OCI-LY7 (cell line): ENCODE measurements around the gene PCBP3. TPM values are rescaled to one million over a fixed set of nuclear protein-coding genes. Genes with fewer than 3 reads are reported as not detected.

Experiments used
- BruUV-seq: library from RNA; stranded (reverse); fragments of 400-500 nt; replicated peaks from 2 replicates; lab custom pipeline; 2021; lab: Mats Ljungman, UMichigan
- CTCF ChIA-PET: fragments of 300-600 bp; sonication (Branson Sonifier 250); formaldehyde crosslinking; loops from one replicate; lab custom pipeline; 2022; ENCODE audit warnings: antibody characterized with exemption; ENCODE audit not compliant: unreplicated experiment; lab: Charles Lee
- POLR2A ChIA-PET: fragments of 300-600 bp; sonication (Branson Sonifier 250); formaldehyde crosslinking; loops from one replicate; lab custom pipeline; 2022; ENCODE audit warnings: antibody characterized with exemption; lab: Charles Lee
- DNase-seq: peaks from one replicate; pipeline ENCODE4 v3.0.0-alpha.2; 2015; ENCODE audit warnings: low spot score
- H2AFZ ChIP-seq: fragments of 200-600 bp; sonication (generic), shearing (Covaris generic); 2 replicates; pipeline ENCODE4 v1.6.1; 2014; ENCODE audit warnings: mild to moderate bottlenecking, antibody characterized with exemption, low read length, moderate library complexity
- H3K27ac ChIP-seq: fragments of 200-600 bp; sonication (generic); 2 replicates; pipeline ENCODE4 v1.5.1; 2014; ENCODE audit warnings: mixed run types, low read depth, mild to moderate bottlenecking, moderate library complexity, low read length, inconsistent platforms; ENCODE audit not compliant: poor library complexity, severe bottlenecking
- H3K36me3 ChIP-seq: fragments of 200-600 bp; sonication (generic); 2 replicates; pipeline ENCODE4 v1.6.1; 2014; ENCODE audit warnings: mild to moderate bottlenecking, antibody characterized with exemption, low read length, moderate library complexity, mixed read lengths; ENCODE audit not compliant: insufficient read depth
- H3K4me1 ChIP-seq: fragments of 200-600 bp; sonication (generic); 2 replicates; pipeline ENCODE4 v1.5.1; 2014; ENCODE audit warnings: mild to moderate bottlenecking, low read length; ENCODE audit not compliant: insufficient read depth, poor library complexity, severe bottlenecking
- H3K4me2 ChIP-seq: fragments of 200-600 bp; sonication (generic); 2 replicates; pipeline ENCODE4 v1.6.1; 2014; ENCODE audit warnings: mild to moderate bottlenecking, low read length
- H3K4me3 ChIP-seq: fragments of 200-600 bp; sonication (generic); 2 replicates; pipeline ENCODE4 v1.5.1; 2014; ENCODE audit warnings: mild to moderate bottlenecking, low read depth, low read length; ENCODE audit not compliant: poor library complexity, severe bottlenecking
- H3K79me2 ChIP-seq: fragments of 200-600 bp; sonication (generic); 2 replicates; pipeline ENCODE4 v1.6.1; 2016; ENCODE audit warnings: low read depth, mild to moderate bottlenecking, low read length, moderate library complexity, mixed read lengths; ENCODE audit not compliant: insufficient read depth
- H3K9me2 ChIP-seq: fragments of 200-600 bp; sonication (generic); 2 replicates; pipeline ENCODE4 v1.6.1; 2016; ENCODE audit warnings: mild to moderate bottlenecking, low read length, mixed read lengths; ENCODE audit not compliant: insufficient read depth
- H3K9me3 ChIP-seq: fragments of 200-600 bp; sonication (generic); 2 replicates; pipeline ENCODE4 v1.6.1; 2014; ENCODE audit warnings: mild to moderate bottlenecking, mixed run types, low read length, mixed read lengths
- H4K20me1 ChIP-seq: fragments of 200-600 bp; sonication (generic); 2 replicates; pipeline ENCODE4 v1.6.1; 2014; ENCODE audit warnings: mild to moderate bottlenecking, antibody characterized with exemption, low read length, moderate library complexity, mixed read lengths; ENCODE audit not compliant: insufficient read depth
- CTCF ChIP-seq: fragments of 200-600 bp; sonication (generic); conservative IDR thresholded peaks from 2 replicates; pipeline ENCODE4 v1.5.1; 2014; ENCODE audit warnings: mild to moderate bottlenecking, antibody characterized with exemption, low read length, moderate library complexity, mixed read lengths
- EZH2phosphoT487 ChIP-seq: fragments of 200-600 bp; sonication (generic); IDR thresholded peaks from 2 replicates; pipeline ENCODE4 v1.6.1; 2018; ENCODE audit warnings: low read depth, borderline replicate concordance, mild to moderate bottlenecking, mixed run types, antibody characterized with exemption, low read length, moderate library complexity, mixed read lengths
- intact Hi-C: fragments of 100-400 bp; cut with micrococcal nuclease; formaldehyde crosslinking; loops from one replicate; pipeline ENCODE4 v1.10.0; 2022; ENCODE audit not compliant: unreplicated experiment
- total RNA-seq, 2 experiments: library from RNA; depleted of rRNA in 1 of 2; stranded (reverse); fragments of >200 nt in 1 of 2; shearing (Covaris generic) in 1 of 2; gene quantifications; 2 replicates each; pipeline ENCODE4 v1.2.3, GENCODE V29; 2014 to 2022

The PCBP3 gene
- total RNA-seq, 2 experiments from 2014 or later = 0.61 TPM; not detected in 1

- Histone ChIP-seq H3K4me3 (no peak overlapping the region), H3K9me2 (no peaks in the 10 kb centered on the region), H3K79me2 (no peaks in the 10 kb centered on the region), H3K27ac (no peak overlapping the region), H3K4me2 (no peak overlapping the region), H3K4me1 (no peaks in the 10 kb centered on the region), H2AFZ (no peak overlapping the region), H3K36me3 (no peaks in the 10 kb centered on the region), H4K20me1 (no peaks in the 10 kb centered on the region), H3K9me3 (no peaks in the 10 kb centered on the region)
- DNase-seq = no peak
- ChIA-PET CTCF (no interaction called here), POLR2A (no interaction called here)
- intact Hi-C loops = no loop called here
- no TSS peak for BruUV-seq
- no peak for TF ChIP-seq EZH2phosphoT487
- no peak for TF ChIP-seq CTCF
These were observed 193.5 kb downstream of the PCBP3 start for GRCh38 chr21:45836694-45837670.

GRCh38 chr21:45837936-45838335 is 194.4 kb downstream of the PCBP3 start:
- ChIA-PET CTCF (no interaction called here), POLR2A (no interaction called here)
- intact Hi-C loops = no loop called here
- TF ChIP-seq CTCF (no peak), EZH2phosphoT487 (no peak)
- H3K4me3 ChIP-seq = no peak overlapping the region
- H3K36me3 ChIP-seq = no peaks in the 10 kb centered on the region
- no peak overlapping the region for H3K4me2 ChIP-seq
- no peaks in the 10 kb centered on the region for H3K9me3 ChIP-seq
- no peak overlapping the region for H3K27ac ChIP-seq
- no peak for DNase-seq
- no peak overlapping the region for H2AFZ ChIP-seq
- no peaks in the 10 kb centered on the region for H3K79me2 ChIP-seq
- no peaks in the 10 kb centered on the region for H3K9me2 ChIP-seq
- BruUV-seq = no TSS peak
- H3K4me1 ChIP-seq = no peaks in the 10 kb centered on the region
- no peaks in the 10 kb centered on the region for H4K20me1 ChIP-seq

GRCh38 chr21:45838634-45839033 is 195.1 kb downstream of the PCBP3 start:
- H2AFZ ChIP-seq = no peak overlapping the region
- no peak for DNase-seq
- no peak overlapping the region for H3K4me3 ChIP-seq
- TF ChIP-seq CTCF = no peak
- no peak for TF ChIP-seq EZH2phosphoT487
- POLR2A ChIA-PET = no interaction called here
- CTCF ChIA-PET = no interaction called here
- H3K4me1 ChIP-seq = no peaks in the 10 kb centered on the region
- no peak overlapping the region for H3K4me2 ChIP-seq
- no peaks in the 10 kb centered on the region for H3K9me3 ChIP-seq
- no peaks in the 10 kb centered on the region for H3K9me2 ChIP-seq
- no peak overlapping the region for H3K27ac ChIP-seq
- intact Hi-C loops = no loop called here
- no peaks in the 10 kb centered on the region for H4K20me1 ChIP-seq
- no peaks in the 10 kb centered on the region for H3K36me3 ChIP-seq
- no TSS peak for BruUV-seq
- H3K79me2 ChIP-seq = no peaks in the 10 kb centered on the region
